ENCODE measurements around the gene SLC16A13. TPM values are rescaled to one million over a fixed set of nuclear protein-coding genes. Genes with fewer than 3 reads are reported as not detected.

Gene SLC16A13
- total and polyA plus RNA-seq, 2 of the 8 experiments (the other 6 are each of a cell fraction or from before 2014, with no cell fraction given) = 5.4 to 5.8 TPM

GRCh38 chr17:6997171-6997570, 38.6 kb upstream of the SLC16A13 start:
- H3K36me3 ChIP-seq (ENCODE audit: control insufficient read depth in 2 of 4, insufficient read depth in 4 of 4, low read length in 3 of 4) = peaks cover 0 to 4% (median 3%) of the 10 kb centered on the region in 4 experiments; a peak in 3 of 8 replicates
- peaks cover 1 to 14% of the 10 kb centered on the region in 2 experiments for H4K20me1 ChIP-seq (replicated peaks in 1 of 2; ENCODE audit: control insufficient read depth in 1 of 2, insufficient read depth in 2 of 2, low read length in 2 of 2)
- H3K9ac ChIP-seq (replicated peaks in 1 of 4; ENCODE audit: extremely low read depth in 1 of 4, low read depth in 3 of 4, low read length in 3 of 4) = no peak overlapping the region
- H3K4me3 ChIP-seq (ENCODE audit: extremely low read depth in 1 of 4, insufficient read depth in 2 of 4, low read depth in 3 of 4, low read length in 4 of 4) = no peak overlapping the region
- no peak overlapping the region for H2AK5ac ChIP-seq (ENCODE audit: low read depth, low read length)
- peaks cover 10% of the 10 kb centered on the region; the same call in 1 of the 2 replicates for H3K23me2 ChIP-seq (ENCODE audit: low read depth, low read length)
- DNase-seq (ENCODE audit: low read depth in 1 of 2, low spot score in 2 of 2) (no peak), FAIRE-seq (no peak)
- peak overlapping the region in 1 of 2 experiments; percentile 84; a peak in 1 of 4 replicates for H3K4me2 ChIP-seq (ENCODE audit: insufficient read depth in 1 of 2, low read depth in 2 of 2, low read length in 2 of 2)
- no peaks in the 10 kb centered on the region for H3K79me2 ChIP-seq (ENCODE audit: control insufficient read depth in 1 of 2, insufficient read depth in 2 of 2, low read length in 2 of 2)
- peaks cover 2 to 39% (median 25%) of the 10 kb centered on the region in 4 experiments for H3K27me3 ChIP-seq (replicated peaks in 1 of 4; ENCODE audit: control insufficient read depth in 3 of 4, extremely low read depth in 1 of 4, insufficient read depth in 3 of 4, low read length in 3 of 4)
- H3K27ac ChIP-seq (ENCODE audit: low read depth, low read length) = no peak overlapping the region
- H3K9me3 ChIP-seq (ENCODE audit: insufficient read depth in 2 of 2, low read depth in 1 of 2, low read length in 1 of 2) = no peaks in the 10 kb centered on the region
- peaks cover 0 to 9% (median 1%) of the 10 kb centered on the region in 4 experiments; a peak in 2 of 7 replicates for H3K4me1 ChIP-seq (replicated peaks in 1 of 4; ENCODE audit: control insufficient read depth in 3 of 4, insufficient read depth in 4 of 4, low read length in 3 of 4)
- no peak overlapping the region for H3K14ac ChIP-seq (ENCODE audit: insufficient read length)
- H3K18ac ChIP-seq (ENCODE audit: extremely low read depth, low read length) = no peak overlapping the region
- no peak overlapping the region for H3K56ac ChIP-seq (replicated peaks; ENCODE audit: insufficient read length, low read depth, low read length)
- no peak overlapping the region for H4K5ac ChIP-seq (ENCODE audit: insufficient read length, low read depth, low read length)
- POLR2A ChIA-PET (ENCODE audit: partially characterized antibody) = interaction anchor here (1.3 kb wide), 1 partner anchor 81 kb away, joined by 3 read pairs; no protein-coding TSS in a partner anchor
- H3K4ac ChIP-seq (replicated peaks; ENCODE audit: insufficient read length, low read depth, low read length) = no peak overlapping the region
- no peak overlapping the region for H2BK15ac ChIP-seq (ENCODE audit: low read length)
- no peak overlapping the region for H2BK5ac ChIP-seq (ENCODE audit: low read depth, low read length)
- no peak overlapping the region for H2BK20ac ChIP-seq (ENCODE audit: low read length)
- H3K79me1 ChIP-seq (ENCODE audit: low read depth, low read length) = no peaks in the 10 kb centered on the region
- H2BK120ac ChIP-seq (replicated peaks; ENCODE audit: low read depth, low read length) = no peak overlapping the region
- CTCF ChIA-PET (ENCODE audit: partially characterized antibody) = no interaction called here
- no peak overlapping the region for H2BK12ac ChIP-seq (ENCODE audit: low read depth, low read length)
- H4K8ac ChIP-seq (ENCODE audit: extremely low read depth, insufficient read depth, low read length) = no peak overlapping the region
- no peak overlapping the region for H4K91ac ChIP-seq (replicated peaks; ENCODE audit: insufficient read length, low read length)
- H3K23ac ChIP-seq (ENCODE audit: insufficient read length) = no peak overlapping the region
- 82% methylated on average over 8 of the region's 8 CpGs; no CpG with 5 or more reads in 1 of the 2 experiments for WGBS, 2 experiments (ENCODE audit: extremely low coverage in 1 of 2, insufficient coverage in 1 of 2, insufficient read length in 1 of 2, insufficient replicate concordance in 2 of 2, low coverage in 1 of 2, low lambda C conversion rate in 2 of 2, missing lambda C conversion rate in 1 of 2)
- H2AFZ ChIP-seq (ENCODE audit: low read length) = no peak overlapping the region
- TF ChIP-seq FOSL1 (IDR thresholded peaks at IDR 0.05; ENCODE audit: insufficient read depth, low read depth, low read length) (no peak), TAF7 (optimal IDR thresholded peaks at IDR 0.05; ENCODE audit: borderline replicate concordance, low read depth, low read length) (no peak), POU5F1 (IDR thresholded peaks at IDR 0.05; ENCODE audit: low read depth, low read length) (no peak), E2F6 (IDR thresholded peaks at IDR 0.05) (no peak), ATF3 (IDR thresholded peaks at IDR 0.05; ENCODE audit: insufficient read depth, low read depth, low read length) (no peak), SP4 (IDR thresholded peaks at IDR 0.05; ENCODE audit: low read length) (no peak), CREB1 (IDR thresholded peaks at IDR 0.05) (no peak), HDAC2 (IDR thresholded peaks at IDR 0.05; ENCODE audit: borderline replicate concordance in 1 of 2, low read depth in 2 of 2, low read length in 2 of 2) (no peak), NRF1 (IDR thresholded peaks at IDR 0.05; ENCODE audit: low read depth, low read length) (no peak), RXRA (IDR thresholded peaks at IDR 0.05; ENCODE audit: insufficient read depth, low read depth, low read length) (no peak), ASH2L (IDR thresholded peaks at IDR 0.05; ENCODE audit: low read length) (no peak), TBP (IDR thresholded peaks at IDR 0.05; ENCODE audit: low read depth, low read length) (no peak), TAF1 (IDR thresholded peaks at IDR 0.05; ENCODE audit: low read depth, low read length) (no peak), KDM5A (IDR thresholded peaks at IDR 0.05; ENCODE audit: low read length) (no peak)

Measured in H1 (cell line).